Measurements from ENCODE around the gene DCLK2. TPM values are rescaled to one million over a fixed set of nuclear protein-coding genes. Genes with fewer than 3 reads are reported as not detected.

The DCLK2 gene
- total and polyA plus RNA-seq, 2 donors (not counting 1 experiment from before 2014, with no cell fraction given): 0.91 to 3.3 TPM

- ATAC-seq (ENCODE audit: low read depth): no peak
- H3K27me3 ChIP-seq (replicated peaks in 1 of 4; ENCODE audit: control extremely low read depth in 1 of 4, control insufficient read depth in 3 of 4, insufficient read depth in 4 of 4, low read length in 3 of 4): no peaks in the 10 kb centered on the region
- Mint-ChIP-seq H3K4me1 (peaks cover 5% of the 10 kb centered on the region), H3K4me3 (no peak overlapping the region), H3K27ac (no peak overlapping the region), H3K9me3 (ENCODE audit: insufficient read depth) (no peaks in the 10 kb centered on the region), H3K27me3 (no peaks in the 10 kb centered on the region)
- H3K9me3 ChIP-seq (ENCODE audit: control extremely low read depth in 1 of 3, control insufficient read depth in 2 of 3, insufficient read depth in 1 of 3, low read length in 2 of 3): no peaks in the 10 kb centered on the region
- no peak overlapping the region for H3K27ac ChIP-seq (ENCODE audit: low read length in 2 of 2)
- intact Hi-C loops (cut with micrococcal nuclease): no loop called here
- H3K4me2 ChIP-seq (replicated peaks; ENCODE audit: low read depth, low read length, poor library complexity, severe bottlenecking): no peak overlapping the region
- ChIA-PET CTCF (no interaction called here), POLR2A (no interaction called here)
- 100% methylated on average over 1 of the region's 3 CpGs for WGBS (ENCODE audit: insufficient coverage)
- H3K4me1 ChIP-seq (ENCODE audit: control insufficient read depth in 2 of 2, insufficient read depth in 2 of 2, low read length in 2 of 2): peaks cover 0 to 6% of the 10 kb centered on the region in 2 donors
- no peak for TF ChIP-seq EZH2 (IDR thresholded peaks at IDR 0.05; ENCODE audit: borderline replicate concordance, insufficient read depth, low read depth, low read length, poor library complexity, severe bottlenecking)
- TF ChIP-seq CTCF (IDR thresholded peaks at IDR 0.05): no peak
- no peak overlapping the region for H3K9ac ChIP-seq (ENCODE audit: low read length)
- no peak overlapping the region for H2AFZ ChIP-seq (ENCODE audit: insufficient read depth, low read depth, low read length, poor library complexity, severe bottlenecking)
- H3K36me3 ChIP-seq (replicated peaks in 1 of 2; ENCODE audit: control extremely low read depth in 1 of 2, control insufficient read depth in 1 of 2, extremely low read depth in 1 of 2, insufficient read depth in 2 of 2, low read length in 1 of 2): no peaks in the 10 kb centered on the region
- H3K79me2 ChIP-seq (ENCODE audit: control insufficient read depth, insufficient read depth, low read length): no peaks in the 10 kb centered on the region
- no peak overlapping the region for H3K4me3 ChIP-seq (ENCODE audit: control extremely low read depth in 1 of 5, extremely low read depth in 1 of 5, insufficient read depth in 1 of 5, low read depth in 2 of 5, low read length in 4 of 5)
- H4K20me1 ChIP-seq (ENCODE audit: control insufficient read depth, insufficient read depth, low read length, poor library complexity, severe bottlenecking): no peaks in the 10 kb centered on the region
- no peak for DNase-seq
These were observed 137.4 kb downstream of the DCLK2 start for GRCh38 chr4:150215601-150216000.

DNA sequence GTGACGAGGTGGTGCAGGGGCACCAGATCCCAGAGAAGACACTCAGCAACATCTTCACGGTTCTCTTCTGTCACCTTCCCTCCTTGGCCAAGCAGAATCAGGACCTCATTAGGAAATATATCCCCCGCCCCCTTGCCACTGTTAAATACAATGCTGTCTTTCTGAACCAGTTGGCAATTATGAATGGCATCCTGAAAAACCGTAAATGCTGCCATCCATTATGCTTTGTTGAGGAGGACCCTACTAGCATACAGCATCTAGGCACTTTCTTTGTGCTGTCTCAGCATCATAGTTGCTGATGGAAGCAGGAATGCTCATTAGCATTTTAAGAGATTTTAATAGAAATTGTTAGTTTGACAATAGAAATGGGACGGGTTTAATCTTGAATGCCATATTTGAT, 138.5 kb downstream of the DCLK2 start:
- WGBS (ENCODE audit: insufficient coverage): 87% methylated on average over 3 of the region's 5 CpGs
- Mint-ChIP-seq H3K27ac (no peak overlapping the region), H3K4me1 (peaks cover 5% of the 10 kb centered on the region), H3K9me3 (ENCODE audit: insufficient read depth) (no peaks in the 10 kb centered on the region), H3K27me3 (no peaks in the 10 kb centered on the region), H3K4me3 (no peak overlapping the region)
- TF ChIP-seq EZH2 (IDR thresholded peaks at IDR 0.05; ENCODE audit: borderline replicate concordance, insufficient read depth, low read depth, low read length, poor library complexity, severe bottlenecking): no peak
- TF ChIP-seq CTCF (IDR thresholded peaks at IDR 0.05): no peak
- Histone ChIP-seq H3K36me3 (replicated peaks in 1 of 2; ENCODE audit: control extremely low read depth in 1 of 2, control insufficient read depth in 1 of 2, extremely low read depth in 1 of 2, insufficient read depth in 2 of 2, low read length in 1 of 2) (no peaks in the 10 kb centered on the region), H4K20me1 (ENCODE audit: control insufficient read depth, insufficient read depth, low read length, poor library complexity, severe bottlenecking) (no peaks in the 10 kb centered on the region), H3K4me2 (replicated peaks; ENCODE audit: low read depth, low read length, poor library complexity, severe bottlenecking) (no peak overlapping the region), H3K9ac (ENCODE audit: low read length) (no peak overlapping the region), H2AFZ (ENCODE audit: insufficient read depth, low read depth, low read length, poor library complexity, severe bottlenecking) (no peak overlapping the region), H3K27ac (ENCODE audit: low read length in 2 of 2) (no peak overlapping the region), H3K79me2 (ENCODE audit: control insufficient read depth, insufficient read depth, low read length) (no peaks in the 10 kb centered on the region), H3K27me3 (replicated peaks in 1 of 4; ENCODE audit: control extremely low read depth in 1 of 4, control insufficient read depth in 3 of 4, insufficient read depth in 4 of 4, low read length in 3 of 4) (no peaks in the 10 kb centered on the region), H3K4me1 (ENCODE audit: control insufficient read depth in 2 of 2, insufficient read depth in 2 of 2, low read length in 2 of 2) (peaks cover 0 to 6% of the 10 kb centered on the region in 2 donors), H3K4me3 (ENCODE audit: control extremely low read depth in 1 of 5, extremely low read depth in 1 of 5, insufficient read depth in 1 of 5, low read depth in 2 of 5, low read length in 4 of 5) (no peak overlapping the region), H3K9me3 (ENCODE audit: control extremely low read depth in 1 of 3, control insufficient read depth in 2 of 3, insufficient read depth in 1 of 3, low read length in 2 of 3) (no peaks in the 10 kb centered on the region)
- intact Hi-C loops (cut with micrococcal nuclease): no loop called here
- DNase-seq (no peak), ATAC-seq (ENCODE audit: low read depth) (no peak)
- ChIA-PET POLR2A (no interaction called here), CTCF (interaction anchor here (2.0 kb wide), 1 partner anchor 8 kb away, joined by 9 read pairs; no protein-coding TSS in a partner anchor)
